ENCODE measurements around the gene PAPPA2. TPM values are rescaled to one million over a fixed set of nuclear protein-coding genes. Genes with fewer than 3 reads are reported as not detected.

Gene PAPPA2, protein sequence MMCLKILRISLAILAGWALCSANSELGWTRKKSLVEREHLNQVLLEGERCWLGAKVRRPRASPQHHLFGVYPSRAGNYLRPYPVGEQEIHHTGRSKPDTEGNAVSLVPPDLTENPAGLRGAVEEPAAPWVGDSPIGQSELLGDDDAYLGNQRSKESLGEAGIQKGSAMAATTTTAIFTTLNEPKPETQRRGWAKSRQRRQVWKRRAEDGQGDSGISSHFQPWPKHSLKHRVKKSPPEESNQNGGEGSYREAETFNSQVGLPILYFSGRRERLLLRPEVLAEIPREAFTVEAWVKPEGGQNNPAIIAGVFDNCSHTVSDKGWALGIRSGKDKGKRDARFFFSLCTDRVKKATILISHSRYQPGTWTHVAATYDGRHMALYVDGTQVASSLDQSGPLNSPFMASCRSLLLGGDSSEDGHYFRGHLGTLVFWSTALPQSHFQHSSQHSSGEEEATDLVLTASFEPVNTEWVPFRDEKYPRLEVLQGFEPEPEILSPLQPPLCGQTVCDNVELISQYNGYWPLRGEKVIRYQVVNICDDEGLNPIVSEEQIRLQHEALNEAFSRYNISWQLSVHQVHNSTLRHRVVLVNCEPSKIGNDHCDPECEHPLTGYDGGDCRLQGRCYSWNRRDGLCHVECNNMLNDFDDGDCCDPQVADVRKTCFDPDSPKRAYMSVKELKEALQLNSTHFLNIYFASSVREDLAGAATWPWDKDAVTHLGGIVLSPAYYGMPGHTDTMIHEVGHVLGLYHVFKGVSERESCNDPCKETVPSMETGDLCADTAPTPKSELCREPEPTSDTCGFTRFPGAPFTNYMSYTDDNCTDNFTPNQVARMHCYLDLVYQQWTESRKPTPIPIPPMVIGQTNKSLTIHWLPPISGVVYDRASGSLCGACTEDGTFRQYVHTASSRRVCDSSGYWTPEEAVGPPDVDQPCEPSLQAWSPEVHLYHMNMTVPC (N-terminal part only)
- total RNA-seq = 13.6 and 15.4 TPM in 2 replicates

DNA sequence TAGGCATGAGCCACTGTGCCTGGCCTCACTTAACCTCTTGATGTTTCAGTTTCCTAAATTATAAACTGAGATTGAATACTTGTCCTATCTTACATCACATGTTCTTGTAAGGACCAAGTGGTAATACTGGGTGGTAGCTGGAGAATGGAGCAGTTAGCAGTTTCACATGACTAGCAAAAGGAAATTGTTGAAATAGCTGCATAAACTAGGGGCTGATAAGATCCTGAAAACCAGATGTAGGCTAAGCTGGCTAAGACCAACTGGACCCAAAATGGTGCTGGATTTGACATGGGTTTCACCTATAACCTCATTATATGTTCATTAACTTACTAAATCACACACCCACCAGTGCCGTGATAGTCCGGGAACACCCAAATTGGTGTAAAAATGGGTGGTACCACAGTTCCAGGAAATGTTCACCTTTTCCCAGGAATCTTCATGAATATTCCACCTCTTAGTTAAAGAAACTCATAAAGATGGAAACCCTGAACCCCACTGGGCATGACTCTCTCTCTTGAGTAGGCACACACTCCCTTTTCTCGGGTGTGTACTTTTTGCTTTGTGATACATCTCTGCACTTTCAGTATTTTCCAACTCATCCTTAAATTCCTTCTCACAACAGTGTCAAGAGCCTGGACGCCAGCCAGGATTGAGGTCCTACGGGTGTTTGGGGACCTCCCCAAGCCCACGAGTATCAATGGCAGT lies at the start of gene PAPPA2:
Gene PAPPA2 (plus strand): TSS at position 502 of the 705 bp plus-strand sequence. CDS start 93,148 bp downstream, outside the sequence.

